NCI-H146 treated with DMSO at 0.1 percent for 48 hours (cell line): Measurements from ENCODE around the gene FARP1.

Experiments
- DNase-seq: peaks from one replicate; lab custom pipeline; 2025; ENCODE audit not compliant: unreplicated experiment; lab: John Stamatoyannopoulos, UW

Gene FARP1

DNA sequence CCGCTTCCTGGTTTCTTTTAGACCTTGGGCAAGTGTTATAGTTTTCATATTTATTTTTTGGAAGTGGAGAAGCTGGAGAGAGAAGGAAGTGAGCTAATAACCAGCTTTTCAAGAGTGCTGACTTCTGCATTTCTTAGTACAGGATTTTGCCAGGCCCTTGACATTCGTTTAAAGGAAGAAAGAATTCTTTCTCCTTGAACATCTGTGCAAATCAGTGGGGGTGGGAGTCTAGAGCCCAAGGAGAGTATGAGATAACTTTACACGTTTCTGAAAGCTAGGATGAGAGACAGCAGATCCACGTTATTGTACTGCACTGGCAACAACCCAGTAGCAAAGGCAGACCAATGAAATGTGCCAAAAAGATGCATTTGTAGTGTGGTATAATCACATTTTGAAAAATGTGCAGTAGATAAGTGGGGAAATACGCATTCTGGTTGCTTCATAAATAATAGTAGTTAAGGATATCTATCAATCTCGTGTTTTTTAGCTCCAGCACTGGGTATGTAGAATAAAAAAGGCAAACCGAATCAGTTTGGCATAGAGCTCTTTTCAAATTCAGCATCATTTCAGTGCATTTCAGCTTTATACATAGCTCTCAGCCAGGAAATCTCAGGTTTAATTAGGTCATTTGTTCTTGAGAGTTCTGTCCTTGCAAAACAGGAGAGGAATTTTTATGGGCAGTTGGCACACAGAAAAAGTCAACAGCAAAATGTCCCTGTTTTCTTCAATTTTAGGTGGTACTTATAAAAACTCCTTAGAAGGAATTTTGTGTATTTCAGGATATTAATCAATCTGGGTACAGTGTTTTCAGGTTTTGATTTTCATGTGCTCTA lies 29.9 kb downstream of the FARP1 start:
- DNase-seq: no peak

DNA sequence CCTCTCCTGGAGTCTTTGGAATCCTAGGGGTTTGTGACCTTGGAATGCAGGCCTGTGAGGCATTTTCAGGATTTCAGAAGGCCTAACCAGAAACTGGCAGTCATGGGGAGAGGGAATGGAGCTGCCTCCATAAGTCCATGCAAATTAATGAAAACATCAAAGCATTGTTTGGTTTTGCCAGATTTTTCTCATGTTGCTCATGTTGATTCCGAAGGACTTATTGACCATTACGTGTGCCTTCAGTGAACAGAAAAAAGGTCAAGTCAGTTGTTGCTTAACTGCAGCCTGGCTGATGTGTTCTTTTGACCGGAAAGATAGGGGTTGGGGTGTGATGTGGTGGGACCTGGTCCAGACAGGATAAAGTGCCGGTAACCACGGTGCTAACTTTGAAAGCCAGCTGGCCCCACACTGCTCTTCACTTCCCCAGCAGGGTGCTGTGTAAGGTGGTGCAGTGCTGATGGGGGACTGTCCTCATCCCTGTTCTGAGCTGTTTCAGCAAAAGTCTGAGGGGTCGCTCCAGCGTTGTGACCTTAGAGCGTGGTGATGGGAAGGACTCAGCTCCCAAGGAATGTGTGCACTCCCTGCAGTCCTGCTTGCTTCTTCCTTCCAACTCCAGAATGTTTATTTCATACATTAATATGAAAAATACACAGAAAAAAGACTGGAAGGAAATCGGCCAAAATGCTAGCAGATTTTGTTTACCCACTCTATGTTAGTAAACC lies 30.7 kb downstream of the FARP1 start:
- no peak for DNase-seq

DNA sequence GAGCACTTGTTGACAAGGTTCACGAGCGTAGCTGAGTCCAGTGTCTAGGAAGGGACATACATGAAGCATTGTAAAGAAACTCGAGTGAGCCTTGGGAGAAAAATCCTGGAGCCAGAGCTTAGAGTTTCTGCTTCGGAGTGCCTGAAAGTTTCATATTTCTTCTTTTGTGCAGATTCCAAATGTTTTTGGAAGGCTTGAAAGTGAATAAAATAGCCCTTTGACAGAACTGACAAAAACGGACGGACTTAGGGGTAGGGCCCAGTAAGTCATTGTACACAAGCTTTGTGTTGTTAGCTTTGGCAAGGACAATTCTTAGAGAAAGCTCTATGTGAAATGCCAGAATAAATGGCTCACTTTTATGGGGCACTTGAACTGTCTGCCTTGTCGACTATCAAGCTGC lies 31.4 kb downstream of the FARP1 start:
- no peak for DNase-seq

DNA sequence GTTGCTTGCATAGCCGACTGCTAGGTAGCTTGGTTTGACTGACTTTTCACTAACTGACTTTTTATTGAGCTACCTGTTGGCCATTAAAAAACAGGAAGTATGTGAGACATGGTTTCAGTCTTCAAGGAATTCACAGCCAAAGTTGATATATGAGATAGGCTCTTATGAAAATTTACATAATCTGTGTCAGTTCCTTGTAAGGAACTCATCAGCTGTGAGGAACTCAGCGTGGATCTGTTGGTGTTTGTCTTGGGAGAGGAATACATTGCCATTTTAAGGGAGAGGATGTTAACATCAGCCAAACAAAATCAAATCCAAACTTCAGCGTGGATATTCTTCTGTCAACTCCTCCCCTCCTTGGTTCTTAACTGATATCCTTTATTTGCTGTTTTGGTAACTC lies 32.1 kb downstream of the FARP1 start:
- DNase-seq: no peak

DNA sequence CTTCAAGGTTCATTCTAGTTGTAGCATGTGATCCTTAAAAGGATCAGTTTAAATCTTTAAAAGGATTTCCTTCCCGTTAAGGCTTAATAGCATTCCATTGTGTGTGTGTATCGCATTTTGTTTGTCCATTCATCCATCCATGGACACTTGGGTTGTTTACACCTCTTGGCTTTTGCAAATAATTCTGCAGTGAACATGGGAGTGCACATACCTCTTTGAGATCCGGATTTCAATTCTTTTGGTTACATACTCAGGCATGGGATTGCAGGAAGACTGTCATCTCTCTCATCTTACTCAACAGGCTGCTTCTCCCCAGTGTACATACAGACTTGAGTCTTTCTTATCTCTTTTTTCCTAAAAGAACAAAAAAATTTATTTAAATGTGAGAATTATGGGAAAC lies 32.9 kb downstream of the FARP1 start:
- no peak for DNase-seq

DNA sequence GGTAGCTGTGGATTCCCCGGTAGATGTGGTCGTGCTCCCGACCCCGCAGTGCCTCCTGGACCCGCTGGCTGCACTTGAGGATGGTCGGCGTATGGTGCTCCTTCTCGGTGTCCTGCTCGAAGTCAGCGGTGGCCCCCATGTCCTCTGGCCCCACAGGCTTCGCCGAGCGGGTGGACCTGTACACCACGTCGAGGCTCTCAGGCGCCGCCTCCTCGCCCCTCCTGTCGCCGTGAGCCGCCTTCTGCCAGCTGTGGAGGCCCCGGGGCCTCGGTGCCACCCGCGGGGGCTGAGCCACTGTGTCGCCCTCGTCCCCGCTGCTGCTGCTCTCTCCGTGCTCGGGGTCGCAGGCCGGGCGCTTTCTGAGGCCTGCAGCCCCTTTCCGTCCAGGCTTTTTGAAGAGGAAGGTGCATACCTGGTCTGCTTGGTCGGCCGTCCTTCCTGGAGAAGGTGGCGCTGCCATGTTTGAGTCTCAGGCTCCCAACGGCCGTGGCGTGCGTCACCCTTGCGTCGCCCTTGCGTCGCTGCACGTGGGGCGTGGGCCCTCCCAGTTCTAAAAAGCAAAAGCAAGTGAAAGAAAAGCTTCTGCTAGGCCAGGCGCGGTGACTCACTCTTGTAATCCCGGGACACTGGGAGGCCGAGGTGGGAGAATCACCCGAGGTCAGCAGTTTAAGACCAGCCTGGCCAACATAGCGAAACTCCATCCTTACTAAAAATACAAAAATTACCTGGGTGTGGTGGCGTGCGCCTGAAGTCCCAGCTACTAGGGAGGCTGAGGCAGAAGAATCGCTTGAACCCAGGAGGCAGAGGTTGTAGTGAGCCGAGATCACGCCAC lies 34.1 kb downstream of the FARP1 start, which contains the start of gene RNF113B:
TSS of gene RNF113B (minus strand) at position 493 of the 832 bp plus-strand sequence. CDS start at position 460, 33 bp downstream.
- DNase-seq: no peak

DNA sequence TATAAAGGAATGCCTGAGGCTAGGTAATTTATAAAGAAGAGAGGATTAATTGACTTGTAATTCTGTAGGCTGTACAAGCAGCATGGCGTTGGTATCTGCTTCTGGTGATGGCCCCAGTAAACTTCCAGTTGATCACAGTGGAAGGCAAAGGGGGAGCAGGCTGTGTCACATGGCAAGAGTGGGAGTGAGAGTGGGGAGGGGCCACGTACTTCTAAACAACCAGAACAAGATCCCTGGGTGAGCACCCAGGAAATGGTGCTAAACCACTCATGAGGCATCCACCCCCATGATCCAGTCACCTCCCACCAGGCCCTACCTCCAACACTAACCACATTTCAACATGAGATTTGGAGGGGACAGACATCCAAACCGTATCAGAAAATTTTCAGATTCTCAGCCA lies 37.2 kb downstream of the FARP1 start:
- peak; percentile 19 for DNase-seq

DNA sequence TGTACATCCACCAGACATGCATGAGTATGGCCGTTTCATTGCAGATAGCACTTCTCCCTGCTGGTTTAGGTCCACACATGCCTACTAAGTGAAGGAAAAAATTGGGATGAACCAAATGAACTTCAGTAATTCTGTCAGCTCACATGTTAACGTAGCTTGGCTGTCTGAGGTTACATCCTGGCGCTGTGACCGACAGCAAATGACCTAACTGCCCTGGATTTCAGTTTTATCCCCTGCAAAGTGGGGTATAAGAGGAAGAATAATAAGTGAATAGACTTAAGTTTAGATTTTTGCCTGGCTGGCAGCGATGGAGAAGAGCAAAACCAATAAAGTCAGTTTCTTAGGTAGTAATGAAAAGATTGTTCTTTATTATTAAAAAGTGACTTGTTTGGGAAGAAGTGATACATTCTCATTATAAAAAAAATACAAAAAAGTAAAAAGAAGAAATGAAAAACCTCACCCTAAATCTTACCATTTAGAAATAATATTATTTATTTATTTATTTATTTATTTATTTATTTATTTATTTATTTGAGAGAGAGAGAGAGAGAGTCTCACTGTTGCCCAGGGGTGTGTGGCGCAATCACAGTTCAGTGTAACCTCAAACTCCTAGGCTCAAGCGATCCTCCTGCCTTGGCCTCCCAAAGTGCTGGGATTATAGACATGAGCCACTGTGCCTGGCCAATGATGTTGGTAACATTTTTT lies 38.4 kb downstream of the FARP1 start:
- no peak for DNase-seq

DNA sequence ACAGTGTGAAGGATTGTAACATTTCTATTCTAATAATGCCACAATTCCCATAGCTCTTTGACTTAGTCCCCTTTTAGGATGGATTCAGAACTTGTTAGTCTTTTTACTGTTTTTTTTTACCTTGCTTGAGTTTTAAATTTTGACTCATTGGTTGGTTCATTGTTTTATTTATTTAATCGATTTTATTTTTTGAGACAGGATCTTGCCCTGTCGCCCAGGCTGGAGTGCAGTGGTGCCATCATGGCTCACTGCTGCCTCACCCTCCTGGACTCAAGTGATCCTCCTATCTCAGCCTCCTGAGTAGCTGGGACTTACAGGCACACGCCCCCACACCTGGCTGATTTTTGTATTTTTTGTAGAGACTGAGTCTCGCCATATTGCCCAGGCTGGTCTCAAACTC lies 39.3 kb downstream of the FARP1 start:
- no peak for DNase-seq

DNA sequence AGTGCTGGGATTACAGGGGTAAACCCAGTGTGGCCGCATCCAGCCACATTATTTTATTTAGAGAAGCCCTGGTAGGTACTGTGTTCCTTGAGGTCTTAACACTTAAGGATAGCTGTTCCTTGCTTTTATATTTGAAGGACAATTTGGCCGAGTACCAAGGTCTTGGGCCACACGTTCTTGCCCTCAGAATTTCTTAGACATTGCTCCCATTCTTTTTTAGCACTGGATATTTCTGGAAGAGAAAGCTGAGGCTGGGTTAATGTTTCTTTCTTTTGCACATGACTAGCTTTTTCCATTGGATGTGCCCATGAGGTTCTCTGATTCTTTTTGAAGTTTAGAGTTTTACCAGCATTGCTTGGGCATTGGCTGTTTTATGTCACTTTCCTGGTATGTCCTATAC lies 39.7 kb downstream of the FARP1 start:
- DNase-seq: no peak

DNA sequence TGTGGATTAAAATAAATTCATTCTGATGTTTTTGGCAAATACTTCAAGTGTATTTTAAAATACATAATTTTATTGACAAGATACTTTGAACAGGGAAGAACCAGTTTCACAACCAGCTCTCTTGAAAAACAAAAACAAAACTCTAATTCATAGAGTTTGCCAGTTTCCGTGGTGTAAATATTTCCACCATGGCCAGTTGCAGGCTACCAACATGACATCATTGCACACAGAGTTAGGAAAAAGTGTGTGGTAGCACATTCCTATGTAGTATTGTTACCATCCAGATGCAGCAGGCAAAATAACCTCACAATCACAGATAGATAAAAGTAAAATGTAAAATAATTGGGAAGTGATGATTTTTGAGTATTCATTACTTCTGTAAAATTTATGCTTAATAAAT lies 41.9 kb downstream of the FARP1 start:
- DNase-seq: no peak

DNA sequence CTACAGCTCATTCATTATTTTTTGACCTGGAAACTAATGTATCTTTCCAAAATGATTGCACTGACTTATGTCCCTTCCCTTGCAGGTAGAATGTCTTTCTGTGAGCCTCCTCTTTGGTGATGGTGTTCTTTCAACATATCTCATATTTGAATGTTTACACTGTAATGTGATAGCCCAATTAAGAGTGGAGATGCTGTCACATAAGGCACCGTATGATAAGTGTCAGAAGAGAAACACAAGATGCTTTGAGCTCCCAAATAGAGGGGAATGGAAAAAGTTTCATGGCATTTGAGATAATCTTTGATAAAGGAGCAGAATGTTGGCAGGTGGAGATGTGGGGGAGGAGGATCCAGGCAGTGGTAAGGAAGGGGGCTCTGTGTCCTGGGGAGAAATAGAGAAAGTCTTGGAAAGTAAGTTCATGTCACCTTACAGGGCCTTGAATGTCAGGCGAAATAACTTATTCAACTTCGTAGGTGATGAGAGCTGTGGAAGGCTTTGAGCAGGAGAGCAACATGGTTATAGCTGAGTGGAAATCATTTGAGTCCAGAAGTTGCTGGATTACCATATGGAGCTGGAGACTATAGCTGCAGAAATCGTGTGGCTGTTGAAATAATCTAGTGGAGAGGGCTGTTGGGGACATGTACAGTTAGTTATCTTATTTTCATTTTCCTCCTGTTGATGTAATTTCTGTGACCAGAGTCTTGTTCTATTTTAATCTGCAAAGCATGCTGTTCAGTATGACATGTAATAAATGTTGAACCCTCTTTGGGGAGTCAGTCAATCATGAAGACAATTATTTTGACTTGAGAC lies 44.5 kb downstream of the FARP1 start:
- peak; percentile 17 for DNase-seq

DNA sequence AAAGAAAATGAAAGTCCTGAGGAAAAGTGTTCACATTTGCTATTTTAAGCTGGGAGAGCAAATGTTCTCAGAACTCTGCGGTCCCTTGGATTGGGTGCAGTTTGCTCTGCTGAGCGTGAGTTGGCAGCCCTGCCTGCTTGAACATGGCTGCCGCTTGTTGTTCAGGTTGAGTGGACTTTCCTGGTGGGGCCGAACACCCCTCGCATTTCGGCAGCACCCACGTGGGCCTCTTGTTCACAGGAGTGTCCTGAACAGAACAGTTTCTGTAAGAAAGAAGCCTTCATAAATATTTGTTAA lies 45.0 kb downstream of the FARP1 start:
- DNase-seq: no peak

DNA sequence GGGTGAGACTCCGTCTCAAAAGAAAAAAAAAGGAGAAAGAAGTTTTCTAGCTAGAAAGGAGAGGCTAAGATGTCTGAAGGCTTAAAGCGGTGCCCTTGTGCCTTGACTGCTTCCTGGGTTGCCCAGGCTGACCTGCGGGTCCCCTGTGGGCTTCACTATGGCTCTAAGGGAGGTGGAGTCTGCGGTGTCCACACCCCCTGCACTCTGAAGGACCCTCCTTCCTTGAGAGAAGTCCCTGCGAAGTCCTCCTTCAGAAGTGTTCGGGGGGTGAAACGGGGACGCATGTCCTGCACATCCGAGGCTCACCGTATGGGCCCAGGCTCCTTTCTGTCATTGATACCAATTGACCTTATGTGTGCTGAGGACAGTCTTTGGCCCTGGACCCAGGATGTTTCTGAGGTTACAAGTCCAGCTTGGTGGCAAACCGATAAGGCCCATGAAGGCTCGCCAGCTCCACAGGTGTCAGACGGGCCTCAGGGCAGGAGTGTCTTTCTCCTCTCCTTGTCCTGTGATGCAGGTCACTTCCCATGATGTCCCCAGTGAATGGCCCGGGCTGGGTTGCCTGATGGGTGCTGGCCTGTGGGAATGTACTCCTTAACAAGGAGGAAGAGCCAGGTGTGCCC lies 45.8 kb downstream of the FARP1 start:
- no peak for DNase-seq

DNA sequence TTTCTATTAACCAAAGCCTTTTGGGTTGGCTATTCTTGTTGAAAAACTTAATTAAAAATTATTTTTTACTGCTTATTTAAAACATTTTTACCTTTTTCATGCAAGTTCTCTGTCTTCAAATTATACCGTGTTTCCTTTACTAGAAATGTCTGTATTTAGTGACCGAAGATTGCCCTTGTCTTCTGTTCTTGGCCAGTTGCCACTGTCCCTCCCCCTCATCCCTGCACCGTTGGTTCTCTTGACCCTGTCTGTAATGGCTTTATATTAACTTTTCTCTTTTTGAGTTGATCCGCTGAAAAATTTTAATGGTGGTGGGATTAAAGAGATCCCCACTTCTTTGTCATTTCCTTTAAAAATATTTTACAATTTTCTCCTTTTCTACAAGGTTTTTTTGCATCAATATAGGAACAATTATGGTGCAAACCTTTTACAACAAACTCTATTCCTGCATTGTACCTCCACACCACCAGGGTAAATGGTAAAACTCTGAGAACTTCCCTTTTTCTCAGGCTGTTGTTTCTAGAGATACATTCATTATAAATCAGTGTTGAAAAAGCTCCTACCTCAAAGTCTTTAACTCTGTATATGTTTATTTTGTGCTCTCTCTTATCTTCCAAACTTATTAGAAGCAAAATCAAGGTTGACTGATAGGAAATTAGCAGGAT lies 47.1 kb downstream of the FARP1 start:
- no peak for DNase-seq

DNA sequence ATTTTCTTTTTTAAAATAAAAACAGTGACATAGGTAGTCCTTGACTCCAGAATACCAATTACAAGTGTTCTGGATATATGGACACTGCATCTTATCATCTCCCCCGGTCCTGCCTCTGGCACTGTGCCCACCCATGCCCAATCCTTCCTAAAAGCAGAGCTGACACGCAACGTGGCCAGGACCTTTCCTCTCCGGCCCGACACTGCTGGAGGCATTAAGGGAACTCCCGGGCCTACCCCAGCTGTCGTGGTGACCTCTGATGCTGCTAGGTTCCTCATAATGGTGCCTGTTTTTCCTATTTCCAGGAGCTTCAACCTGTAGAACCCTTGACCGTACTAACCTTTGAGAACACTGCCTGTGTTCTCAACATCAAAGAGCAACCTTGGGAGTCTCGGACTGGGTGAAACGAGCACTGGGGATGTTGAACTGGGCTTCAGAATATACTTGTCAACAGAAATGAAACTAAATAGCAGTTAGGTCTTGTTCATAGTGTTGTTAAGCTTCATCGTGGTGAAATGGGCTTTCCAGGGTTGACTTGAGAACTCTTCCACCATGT lies 48.1 kb downstream of the FARP1 start:
- DNase-seq: no peak

DNA sequence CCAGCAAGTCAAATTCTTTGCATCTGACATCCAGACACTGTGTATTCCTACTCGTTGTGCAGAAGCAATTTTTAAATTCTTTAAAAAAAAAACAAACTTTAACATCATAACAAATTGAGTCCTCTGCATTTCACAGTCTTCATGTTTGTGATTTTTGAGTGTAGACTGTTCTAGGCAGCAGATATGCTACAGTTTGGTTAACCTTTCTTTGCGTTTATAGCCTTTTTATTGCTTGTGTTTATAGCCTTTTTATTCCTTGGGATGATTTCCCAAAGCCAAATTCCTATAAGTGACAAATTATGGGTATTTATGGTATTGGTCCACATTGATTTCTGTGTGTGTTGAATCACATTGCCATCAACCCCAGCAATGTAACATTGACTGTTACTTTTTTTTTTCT lies 49.1 kb downstream of the FARP1 start:
- DNase-seq: no peak

DNA sequence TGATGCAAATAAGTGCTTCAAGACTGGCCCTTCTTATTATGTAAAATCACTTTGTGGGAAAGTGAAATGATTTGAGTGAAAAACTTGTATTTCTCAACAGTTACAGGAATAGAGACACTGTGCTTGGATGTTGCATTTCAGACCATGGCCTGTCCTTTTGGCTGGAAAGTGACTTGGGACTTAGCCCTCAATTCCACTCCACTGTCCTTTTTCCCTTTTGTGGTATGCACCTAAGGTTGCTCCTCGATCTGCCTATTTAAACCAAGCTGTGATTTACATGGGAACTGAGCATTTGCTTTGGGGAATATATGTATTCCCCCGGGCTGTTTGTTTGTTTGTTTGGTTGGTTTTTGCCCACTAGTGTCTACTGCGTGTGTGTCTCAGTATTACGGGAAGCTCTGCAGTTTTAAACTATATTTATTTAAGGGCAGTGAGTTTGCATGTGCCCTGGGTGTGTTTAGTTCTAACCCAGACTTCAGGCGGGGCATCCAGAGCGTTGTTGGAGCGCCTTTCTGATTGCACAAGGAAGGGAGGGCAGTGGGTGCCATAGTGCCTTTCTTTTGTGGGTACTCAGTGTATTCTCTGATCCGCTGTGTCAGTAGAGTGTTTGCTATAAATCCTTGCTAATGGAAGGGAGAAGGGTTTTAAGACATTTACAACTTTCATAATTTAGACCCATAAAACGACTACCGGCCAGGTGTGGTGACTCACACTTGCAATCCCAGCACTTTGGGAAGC lies 52.3 kb downstream of the FARP1 start:
- no peak for DNase-seq
